HL-60/S4 (cell line): ENCODE measurements around the gene ASH1L.
"Not testable (repeated sequence)": the region's sequence is repeated elsewhere in the genome, so short reads cannot be mapped to it uniquely, and the experiment has no call there.

ENCODE experiments used
- in situ Hi-C: fragments of 300-500 bp; cut with MboI; formaldehyde crosslinking; loops from 2 replicates; pipeline ENCODE4 v1.14.3; 2022; ENCODE audit warnings: low sequenced_read_pairs

The ASH1L gene, protein sequence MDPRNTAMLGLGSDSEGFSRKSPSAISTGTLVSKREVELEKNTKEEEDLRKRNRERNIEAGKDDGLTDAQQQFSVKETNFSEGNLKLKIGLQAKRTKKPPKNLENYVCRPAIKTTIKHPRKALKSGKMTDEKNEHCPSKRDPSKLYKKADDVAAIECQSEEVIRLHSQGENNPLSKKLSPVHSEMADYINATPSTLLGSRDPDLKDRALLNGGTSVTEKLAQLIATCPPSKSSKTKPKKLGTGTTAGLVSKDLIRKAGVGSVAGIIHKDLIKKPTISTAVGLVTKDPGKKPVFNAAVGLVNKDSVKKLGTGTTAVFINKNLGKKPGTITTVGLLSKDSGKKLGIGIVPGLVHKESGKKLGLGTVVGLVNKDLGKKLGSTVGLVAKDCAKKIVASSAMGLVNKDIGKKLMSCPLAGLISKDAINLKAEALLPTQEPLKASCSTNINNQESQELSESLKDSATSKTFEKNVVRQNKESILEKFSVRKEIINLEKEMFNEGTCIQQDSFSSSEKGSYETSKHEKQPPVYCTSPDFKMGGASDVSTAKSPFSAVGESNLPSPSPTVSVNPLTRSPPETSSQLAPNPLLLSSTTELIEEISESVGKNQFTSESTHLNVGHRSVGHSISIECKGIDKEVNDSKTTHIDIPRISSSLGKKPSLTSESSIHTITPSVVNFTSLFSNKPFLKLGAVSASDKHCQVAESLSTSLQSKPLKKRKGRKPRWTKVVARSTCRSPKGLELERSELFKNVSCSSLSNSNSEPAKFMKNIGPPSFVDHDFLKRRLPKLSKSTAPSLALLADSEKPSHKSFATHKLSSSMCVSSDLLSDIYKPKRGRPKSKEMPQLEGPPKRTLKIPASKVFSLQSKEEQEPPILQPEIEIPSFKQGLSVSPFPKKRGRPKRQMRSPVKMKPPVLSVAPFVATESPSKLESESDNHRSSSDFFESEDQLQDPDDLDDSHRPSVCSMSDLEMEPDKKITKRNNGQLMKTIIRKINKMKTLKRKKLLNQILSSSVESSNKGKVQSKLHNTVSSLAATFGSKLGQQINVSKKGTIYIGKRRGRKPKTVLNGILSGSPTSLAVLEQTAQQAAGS (N-terminal part only)

DNA sequence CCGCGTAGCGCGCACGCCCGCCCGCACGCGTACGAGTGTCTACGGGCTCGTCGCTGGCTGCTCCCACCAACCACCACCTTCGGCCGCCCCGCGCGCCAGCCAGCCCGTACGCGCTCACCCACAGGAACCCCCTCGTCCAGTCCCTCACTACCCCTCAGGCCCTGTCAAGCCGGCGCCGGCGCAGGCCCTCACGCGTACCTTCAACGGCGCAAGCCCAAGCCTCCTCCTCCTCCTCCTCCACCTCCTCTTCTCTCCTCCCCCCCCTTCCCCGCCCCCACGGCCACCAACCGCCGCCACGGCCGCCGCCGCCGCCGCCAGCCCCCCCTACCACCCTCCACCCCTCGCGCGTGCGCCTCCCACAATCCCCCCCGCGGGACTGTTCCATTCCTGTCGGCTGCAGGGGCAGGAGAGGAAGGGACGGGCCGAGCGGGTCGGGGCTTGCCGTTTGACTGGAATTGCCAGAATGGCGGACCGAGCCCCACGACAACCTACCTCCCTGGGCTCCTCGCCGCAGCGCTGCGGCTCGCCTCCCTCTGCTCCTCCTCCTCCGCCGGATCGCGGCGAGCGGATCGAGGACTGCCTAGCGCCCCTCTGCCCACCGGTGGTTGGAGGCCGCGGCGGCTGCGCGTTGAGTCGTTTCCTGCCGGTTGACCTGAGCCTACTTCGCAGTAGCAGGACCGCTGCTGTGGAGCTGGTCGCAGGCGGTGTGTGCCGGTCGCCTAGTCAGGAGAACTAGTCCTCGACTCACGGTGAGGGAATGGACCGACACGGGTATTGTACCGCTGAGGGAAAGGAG, at the start of gene ASH1L:
Gene ASH1L (minus strand): TSS at position 223 of the 796 bp plus-strand sequence. CDS start 41,284 bp downstream, outside the sequence.
- in situ Hi-C loops, result no loop called here

DNA sequence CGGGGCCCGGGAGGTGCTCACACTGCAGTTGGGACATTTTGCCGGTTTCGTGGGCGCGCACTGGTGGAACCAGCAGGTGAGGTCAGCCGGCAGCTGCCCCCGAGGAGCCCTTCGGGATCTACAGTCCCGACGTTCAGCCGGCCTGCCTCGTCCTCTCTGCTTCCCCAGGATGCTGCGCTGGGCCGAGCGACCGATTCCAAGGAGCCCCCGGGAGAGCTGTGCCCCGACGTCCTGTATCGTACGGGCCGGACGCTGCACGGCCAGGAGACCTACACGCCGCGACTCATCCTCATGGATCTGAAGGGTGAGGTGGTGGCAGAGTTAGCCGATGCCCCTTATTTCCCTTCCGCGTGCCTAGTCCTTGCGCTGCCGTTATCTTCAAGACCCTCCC, 47.6 kb upstream of the ASH1L start:
- in situ Hi-C loops, result not testable (repeated sequence)

DNA sequence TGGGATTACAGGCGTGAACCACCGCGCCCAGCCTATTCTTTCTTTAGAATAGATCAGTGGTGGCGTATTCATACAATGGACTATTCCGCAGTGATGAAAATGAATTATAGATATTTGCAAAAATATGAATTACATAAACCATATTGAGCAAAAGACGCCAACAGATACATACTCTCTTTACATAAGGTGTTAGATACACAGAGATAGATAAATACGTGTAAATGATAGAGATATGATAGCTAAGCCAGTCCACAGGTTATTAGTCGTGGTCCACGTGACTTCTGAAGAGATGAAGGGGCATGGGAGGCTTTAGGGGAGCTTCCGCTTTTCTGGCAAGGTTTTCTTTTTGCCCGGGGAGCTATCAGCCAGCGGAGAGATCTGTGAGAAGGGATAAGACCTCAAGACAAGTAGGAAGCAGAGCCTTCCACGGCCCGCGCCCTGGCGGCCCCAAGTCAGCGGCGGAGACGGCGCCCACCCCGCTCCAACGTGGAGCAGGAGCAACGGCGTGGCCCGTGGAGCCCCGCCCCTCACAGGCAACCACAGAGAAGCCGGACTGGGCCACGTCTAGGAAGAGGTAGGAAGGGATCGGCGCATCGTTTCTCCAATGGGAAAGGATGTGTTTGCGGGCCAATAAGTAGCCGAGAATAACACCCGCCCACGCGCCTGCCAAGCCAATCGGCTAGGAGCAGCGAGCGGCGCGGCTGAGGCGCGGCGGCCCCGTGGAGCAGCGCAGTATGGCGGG, 47.1 kb upstream of the ASH1L start, which contains the start of gene MSTO1:
Gene MSTO1 (plus strand): TSS at position 704 of the 742 bp plus-strand sequence. CDS start 31 bp downstream, at position 735.
- in situ Hi-C loops, result no loop called here

GRCh38 chr1:155608888-155609225, 46.3 kb upstream of the ASH1L start:
- in situ Hi-C loops, result no loop called here

DNA sequence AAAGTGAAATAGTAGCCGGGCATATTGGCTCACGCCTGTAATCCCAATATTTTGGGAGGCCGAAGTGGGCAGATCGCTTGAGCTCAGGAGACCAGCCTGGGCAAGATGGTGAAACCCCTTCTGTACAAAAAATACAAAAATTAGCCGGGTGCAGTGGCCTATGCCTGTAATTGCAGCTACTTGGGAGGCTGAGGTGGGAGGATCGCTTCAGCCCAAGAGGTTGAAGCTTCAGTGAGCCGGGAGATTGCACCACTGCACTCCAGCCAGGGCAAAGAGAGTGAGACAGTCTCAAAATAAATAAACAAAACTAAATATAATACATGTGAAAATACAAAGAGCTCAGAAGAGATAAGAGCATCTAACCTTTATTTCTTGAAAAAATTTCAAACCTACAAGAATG, 45.1 kb upstream of the ASH1L start:
- in situ Hi-C loops, result no loop called here

DNA sequence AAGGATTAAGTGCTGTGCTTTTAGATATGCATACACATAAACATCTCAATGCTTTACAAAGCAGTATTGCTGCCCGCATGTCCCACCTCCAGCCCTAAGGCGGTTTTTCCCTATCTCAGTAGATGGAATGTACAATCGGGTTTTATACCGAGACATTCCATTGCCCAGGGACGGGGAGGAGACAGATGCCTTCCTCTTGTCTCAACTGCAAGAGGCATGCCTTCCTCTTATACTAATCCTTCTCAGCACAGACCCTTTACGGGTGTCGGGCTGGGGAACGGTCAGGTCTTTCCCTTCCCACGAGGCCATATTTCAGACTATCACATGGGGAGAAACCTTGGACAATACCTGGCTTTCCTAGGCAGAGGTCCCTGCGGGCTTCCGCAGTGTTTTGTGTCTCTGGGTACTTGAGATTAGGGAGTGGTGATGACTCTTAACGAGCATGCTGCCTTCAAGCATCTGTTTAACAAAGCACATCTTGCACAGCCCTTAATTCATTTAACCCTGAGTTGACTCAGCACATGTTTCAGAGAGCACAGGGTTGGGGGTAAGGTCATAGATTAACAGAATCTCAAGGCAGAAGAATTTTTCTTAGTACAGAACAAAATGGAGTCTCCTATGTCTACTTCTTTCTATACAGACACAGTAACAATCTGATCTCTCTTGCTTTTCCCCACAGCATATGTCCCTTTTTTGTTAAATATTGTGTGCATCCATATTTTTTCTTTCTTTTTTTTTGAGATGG, 37.4 kb upstream of the ASH1L start:
- in situ Hi-C loops, result loop anchor here (10.0 kb wide), 1 partner anchor 425 kb away; the partner anchor contains the start of genes KRTCAP2 and TRIM46

DNA sequence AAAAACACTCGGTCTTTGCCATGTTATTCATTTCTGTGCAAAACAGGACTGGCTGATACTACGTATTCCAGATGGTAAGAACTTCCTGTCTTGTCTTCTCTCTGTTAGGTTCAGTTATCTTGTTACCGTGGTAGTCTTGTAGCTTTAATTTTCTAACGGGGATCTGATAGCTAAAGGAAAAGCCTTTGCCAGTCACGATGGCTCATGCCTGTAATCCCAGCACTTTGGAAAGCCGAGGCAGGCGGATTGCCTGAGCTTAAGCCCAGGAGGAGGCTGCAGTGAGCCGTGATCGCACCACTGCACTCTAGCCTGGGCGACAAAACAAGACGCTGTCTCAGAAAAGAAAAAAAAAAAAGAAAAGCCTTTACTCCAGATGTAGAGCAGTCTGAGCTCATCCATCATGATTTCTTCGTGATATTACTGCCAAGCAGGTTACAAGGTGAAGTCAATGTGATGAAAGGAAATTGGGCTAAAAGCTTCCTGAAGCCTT, 36.3 kb upstream of the ASH1L start:
- in situ Hi-C loops, result loop anchor here (10.0 kb wide), 1 partner anchor 424 kb away; the partner anchor contains the start of genes KRTCAP2 and TRIM46

- in situ Hi-C loops, result loop anchor here (10.0 kb wide), 1 partner anchor 422 kb away; the partner anchor contains the start of genes KRTCAP2 and TRIM46
Observed at GRCh38 chr1:155596864-155597263, 34.3 kb upstream of the ASH1L start.

DNA sequence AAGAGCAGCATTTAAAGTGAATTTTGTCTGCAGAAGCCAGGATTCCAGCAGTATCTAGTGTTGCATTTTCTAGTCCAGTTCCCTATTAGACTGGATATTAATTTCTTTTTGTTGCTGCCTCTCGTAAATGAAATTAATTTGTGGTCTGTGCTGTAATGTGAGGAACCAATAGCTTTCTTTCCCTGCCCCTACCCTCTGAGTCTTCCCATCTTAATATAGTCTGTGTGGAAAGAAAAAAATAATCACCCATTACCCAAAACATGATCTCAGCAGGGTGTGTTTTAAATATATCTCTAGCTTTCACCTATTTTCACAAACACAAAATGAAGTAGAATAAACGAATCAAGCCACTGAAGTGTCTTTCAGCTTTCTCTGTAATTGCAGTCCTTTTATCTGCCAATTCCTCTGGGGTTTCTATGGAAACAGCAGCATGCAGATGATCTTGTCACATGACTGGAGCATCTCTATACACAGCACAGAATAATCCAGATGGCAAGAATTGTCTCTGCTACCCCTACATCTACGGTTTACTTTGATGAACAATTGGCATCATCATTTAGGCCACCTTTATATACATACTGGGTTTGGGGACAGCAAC, 33.4 kb upstream of the ASH1L start:
- in situ Hi-C loops, result loop anchor here (10.0 kb wide), 1 partner anchor 421 kb away; the partner anchor contains the start of genes KRTCAP2 and TRIM46

GRCh38 chr1:155591770-155592169, 29.2 kb upstream of the ASH1L start:
- in situ Hi-C loops, result loop anchor here (10.0 kb wide), 1 partner anchor 417 kb away; the partner anchor contains the start of genes KRTCAP2 and TRIM46

DNA sequence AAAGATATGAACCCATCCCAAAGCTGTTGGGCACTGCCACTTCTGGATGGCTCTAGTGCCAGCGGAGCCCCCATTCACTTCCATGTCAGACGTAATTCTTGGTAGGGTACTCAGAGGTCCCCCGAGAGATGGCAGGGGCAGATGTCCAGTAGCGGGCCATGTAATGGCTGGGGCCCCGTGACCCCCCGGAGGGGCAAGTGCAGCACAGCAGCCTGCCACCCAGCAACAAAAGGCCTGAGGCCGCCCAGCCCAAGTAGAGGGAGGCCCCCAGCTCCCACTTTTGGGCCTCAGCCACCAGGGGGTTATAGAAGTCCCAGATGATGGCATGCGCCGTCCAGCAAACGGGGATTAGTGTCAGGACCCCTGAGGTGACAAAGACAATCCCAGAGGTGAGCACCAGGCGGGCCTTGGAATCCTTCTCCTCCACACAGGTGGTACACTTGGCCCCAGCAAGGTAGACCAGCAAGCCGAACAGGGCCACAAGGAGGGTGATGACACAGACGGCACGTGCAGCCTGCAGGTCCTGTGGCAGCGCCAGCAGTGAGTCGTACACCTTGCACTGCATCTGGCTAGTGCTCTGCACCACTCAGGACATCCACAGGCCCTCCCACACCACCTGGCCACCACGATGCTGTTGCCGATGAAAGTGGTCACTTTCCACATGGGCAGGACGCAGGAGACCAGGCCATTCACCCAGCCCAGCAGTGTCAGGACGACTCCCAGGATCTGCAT, 28.1 kb upstream of the ASH1L start:
- in situ Hi-C loops, result loop anchor here (10.0 kb wide), 1 partner anchor 416 kb away; the partner anchor contains the start of genes KRTCAP2 and TRIM46

- in situ Hi-C loops, result not testable (repeated sequence)
Observed at GRCh38 chr1:155589282-155589681, 26.7 kb upstream of the ASH1L start.

DNA sequence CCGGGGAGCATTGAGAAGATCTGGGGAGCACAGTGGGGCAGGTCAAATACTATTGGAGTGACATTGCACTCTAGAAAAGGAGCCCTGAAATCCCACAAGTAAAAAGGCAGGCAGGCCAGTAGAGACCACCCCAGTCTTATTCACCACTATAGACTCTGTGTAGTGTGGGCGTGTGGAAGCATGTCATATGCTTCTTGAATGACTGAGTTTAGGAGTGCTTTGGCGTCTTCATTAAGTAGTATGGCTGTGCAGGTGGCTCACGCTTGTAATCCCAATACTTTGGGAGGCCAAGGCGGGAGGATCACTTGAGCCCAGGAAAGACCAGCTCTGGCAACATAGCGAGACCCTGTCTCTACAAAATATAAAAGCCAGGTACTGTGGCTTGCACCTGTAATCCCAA, 21.2 kb upstream of the ASH1L start:
- in situ Hi-C loops, result not testable (repeated sequence)

GRCh38 chr1:155575608-155576007, 13.0 kb upstream of the ASH1L start:
- in situ Hi-C loops, result not testable (repeated sequence)

GRCh38 chr1:155574077-155574476, 11.5 kb upstream of the ASH1L start:
- in situ Hi-C loops, result no loop called here

DNA sequence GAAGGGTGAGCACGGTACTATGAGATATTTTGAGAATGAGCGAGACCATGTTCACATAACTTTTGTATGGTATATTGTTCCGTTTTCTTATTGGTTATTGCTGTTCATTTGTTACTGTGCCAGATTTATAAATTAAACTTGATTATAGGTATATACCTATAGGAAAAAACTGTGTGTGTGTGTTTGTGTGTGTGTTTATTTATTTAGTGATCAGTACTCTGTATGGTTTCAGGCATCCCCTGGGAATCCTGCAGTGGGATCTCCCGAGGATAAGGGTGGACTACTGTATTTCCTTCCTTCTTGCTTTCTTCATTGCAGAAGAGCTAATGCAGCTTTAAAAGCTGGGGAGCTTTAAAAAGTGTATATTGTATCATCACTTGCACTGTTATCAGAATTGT, 8.0 kb upstream of the ASH1L start:
- in situ Hi-C loops, result no loop called here

GRCh38 chr1:155569988-155570592, 7.5 kb upstream of the ASH1L start:
- in situ Hi-C loops, result no loop called here
